ENCODE measurements around the gene PRKACB.
A peak's percentile ranks its signal among the peaks of the same experiment; 100 is the strongest.

PRKACB gene

GRCh38 chr1:84166797-84167196 is 22.7 kb downstream of the PRKACB start:
- peak overlapping the region; percentile 27 for H3K4me3 Mint-ChIP-seq
- H3K36me3 Mint-ChIP-seq (ENCODE audit: low read depth) = peaks cover 10% of the 10 kb centered on the region
- H3K27ac Mint-ChIP-seq = no peak overlapping the region
- no peaks in the 10 kb centered on the region for H3K9me3 Mint-ChIP-seq
- peaks cover 45% of the 10 kb centered on the region for H3K4me1 Mint-ChIP-seq (ENCODE audit: low read depth)
- no peaks in the 10 kb centered on the region for H3K27me3 Mint-ChIP-seq (ENCODE audit: low read depth)

DNA sequence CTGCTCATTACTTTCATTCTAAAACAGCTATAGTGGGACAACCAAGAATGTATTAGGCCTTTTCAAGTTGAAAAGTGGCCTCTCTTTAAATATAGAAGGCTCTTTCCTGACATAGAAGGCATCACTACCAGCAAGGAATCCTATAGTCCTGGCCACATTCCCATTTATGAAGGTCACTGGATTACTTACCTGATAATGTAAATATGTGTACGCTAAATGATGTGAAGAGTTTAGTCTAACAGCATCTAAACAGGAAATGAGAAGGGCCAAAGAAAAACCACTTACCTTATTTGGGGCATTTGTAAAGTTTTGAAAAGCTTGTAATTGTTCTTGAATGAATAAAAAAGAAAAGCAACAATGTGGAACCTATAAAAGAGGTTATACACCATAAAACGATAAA is 24.7 kb downstream of the PRKACB start:
- Mint-ChIP-seq H3K27ac (no peak overlapping the region), H3K4me1 (ENCODE audit: low read depth) (peaks cover 31% of the 10 kb centered on the region)

GRCh38 chr1:84170171-84170570 is 26.1 kb downstream of the PRKACB start:
- Mint-ChIP-seq H3K27me3 (ENCODE audit: low read depth) (no peaks in the 10 kb centered on the region), H3K4me3 (no peak overlapping the region), H3K27ac (no peak overlapping the region), H3K36me3 (ENCODE audit: low read depth) (peaks cover 8% of the 10 kb centered on the region), H3K4me1 (ENCODE audit: low read depth) (peaks cover 29% of the 10 kb centered on the region), H3K9me3 (no peaks in the 10 kb centered on the region)

More for the DNA sequence above, 24.7 kb downstream of the PRKACB start:
- Mint-ChIP-seq H3K27me3 (ENCODE audit: low read depth) (no peaks in the 10 kb centered on the region), H3K9me3 (no peaks in the 10 kb centered on the region), H3K4me3 (no peak overlapping the region), H3K36me3 (ENCODE audit: low read depth) (peaks cover 7% of the 10 kb centered on the region)

GRCh38 chr1:84171481-84171880 is 27.4 kb downstream of the PRKACB start:
- H3K4me3 Mint-ChIP-seq = no peak overlapping the region
- peaks cover 27% of the 10 kb centered on the region for H3K4me1 Mint-ChIP-seq (ENCODE audit: low read depth)
- H3K27ac Mint-ChIP-seq = no peak overlapping the region
- no peaks in the 10 kb centered on the region for H3K9me3 Mint-ChIP-seq
- H3K27me3 Mint-ChIP-seq (ENCODE audit: low read depth) = no peaks in the 10 kb centered on the region
- peaks cover 7% of the 10 kb centered on the region for H3K36me3 Mint-ChIP-seq (ENCODE audit: low read depth)

DNA sequence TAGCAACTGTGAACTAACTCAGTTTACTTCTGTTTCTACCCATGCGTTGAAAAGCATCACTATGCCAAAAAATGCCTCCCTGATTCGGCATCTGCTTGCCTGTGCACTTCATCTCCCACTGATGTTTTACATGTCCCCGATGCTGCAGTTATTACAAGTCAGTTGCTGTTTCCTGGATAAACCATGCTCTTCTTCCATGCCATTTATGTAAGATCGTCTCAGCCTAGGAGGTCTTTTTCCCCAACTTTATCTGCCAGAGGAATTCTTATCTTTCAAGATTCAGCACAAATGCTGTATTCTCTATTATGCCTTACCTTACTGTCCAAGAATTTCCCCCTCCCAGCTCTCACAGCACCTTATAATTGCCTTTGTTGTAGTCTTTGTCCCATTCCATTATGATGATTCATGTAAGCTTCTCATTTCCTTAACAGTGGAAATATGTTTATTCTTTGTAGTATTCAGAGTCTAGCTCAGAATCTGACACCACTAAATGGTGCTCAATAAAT is 30.0 kb downstream of the PRKACB start:
- H3K27me3 Mint-ChIP-seq (ENCODE audit: low read depth) = no peaks in the 10 kb centered on the region
- no peaks in the 10 kb centered on the region for H3K9me3 Mint-ChIP-seq
- peaks cover 7% of the 10 kb centered on the region for H3K4me1 Mint-ChIP-seq (ENCODE audit: low read depth)
- no peak overlapping the region for H3K27ac Mint-ChIP-seq
- peaks cover 3% of the 10 kb centered on the region for H3K36me3 Mint-ChIP-seq (ENCODE audit: low read depth)
- H3K4me3 Mint-ChIP-seq = no peak overlapping the region

- Mint-ChIP-seq H3K27me3 (ENCODE audit: low read depth) (no peaks in the 10 kb centered on the region), H3K4me1 (ENCODE audit: low read depth) (no peaks in the 10 kb centered on the region), H3K27ac (no peak overlapping the region), H3K36me3 (ENCODE audit: low read depth) (peaks cover 17% of the 10 kb centered on the region), H3K4me3 (no peak overlapping the region), H3K9me3 (no peaks in the 10 kb centered on the region)
These were observed 37.4 kb downstream of the PRKACB start for GRCh38 chr1:84181350-84182005.

DNA sequence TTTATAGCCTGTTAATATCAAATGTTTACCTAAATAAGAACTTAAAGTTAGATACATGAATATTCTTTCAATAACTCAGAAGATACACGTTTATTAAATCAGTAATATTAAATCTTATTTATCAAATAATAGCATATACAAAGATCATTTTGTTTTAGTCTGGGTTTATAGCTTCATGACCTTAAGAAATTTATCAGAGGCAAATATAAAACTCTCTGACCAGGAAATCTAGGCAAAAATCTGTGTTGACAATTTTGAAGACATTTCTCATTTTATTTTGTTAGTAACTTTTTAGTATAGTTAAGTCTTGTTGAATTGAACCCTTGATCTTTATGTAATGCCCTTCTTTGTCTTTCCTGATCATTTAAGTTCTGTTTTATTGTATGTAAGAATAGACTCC is 46.4 kb downstream of the PRKACB start:
- H3K4me3 Mint-ChIP-seq = no peak overlapping the region
- H3K27me3 Mint-ChIP-seq (ENCODE audit: low read depth) = no peaks in the 10 kb centered on the region
- peaks cover 43% of the 10 kb centered on the region for H3K9me3 Mint-ChIP-seq
- H3K27ac Mint-ChIP-seq = no peak overlapping the region
- H3K4me1 Mint-ChIP-seq (ENCODE audit: low read depth) = no peaks in the 10 kb centered on the region
- peaks cover 55% of the 10 kb centered on the region for H3K36me3 Mint-ChIP-seq (ENCODE audit: low read depth)

DNA sequence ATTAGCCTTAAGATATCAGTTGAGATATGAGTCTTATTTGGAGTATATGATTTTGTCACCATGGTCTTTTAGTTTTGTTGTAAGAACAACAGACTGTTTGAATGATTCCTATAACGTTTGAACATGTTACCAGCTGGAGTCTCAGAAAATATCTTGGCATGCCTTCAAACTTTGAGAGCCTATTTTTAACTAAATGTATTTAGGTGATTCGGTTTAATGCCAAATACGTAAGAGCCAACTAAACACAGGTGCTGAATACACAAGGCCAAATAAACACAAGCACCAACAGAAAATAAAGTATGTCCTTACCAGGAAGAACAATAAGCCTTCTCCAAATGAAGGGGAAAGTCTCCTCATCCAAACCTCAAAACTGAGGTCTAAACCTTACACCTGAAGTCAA is 48.6 kb downstream of the PRKACB start:
- Mint-ChIP-seq H3K27ac (no peak overlapping the region), H3K4me3 (no peak overlapping the region), H3K9me3 (peaks cover 43% of the 10 kb centered on the region), H3K36me3 (ENCODE audit: low read depth) (peaks cover 56% of the 10 kb centered on the region), H3K4me1 (ENCODE audit: low read depth) (no peaks in the 10 kb centered on the region), H3K27me3 (ENCODE audit: low read depth) (no peaks in the 10 kb centered on the region)

- Mint-ChIP-seq H3K4me3 (no peak overlapping the region), H3K4me1 (ENCODE audit: low read depth) (no peaks in the 10 kb centered on the region), H3K36me3 (ENCODE audit: low read depth) (peaks cover 44% of the 10 kb centered on the region), H3K9me3 (peaks cover 12% of the 10 kb centered on the region), H3K27ac (no peak overlapping the region), H3K27me3 (ENCODE audit: low read depth) (no peaks in the 10 kb centered on the region)
These were observed 54.8 kb downstream of the PRKACB start for GRCh38 chr1:84198832-84199231.

DNA sequence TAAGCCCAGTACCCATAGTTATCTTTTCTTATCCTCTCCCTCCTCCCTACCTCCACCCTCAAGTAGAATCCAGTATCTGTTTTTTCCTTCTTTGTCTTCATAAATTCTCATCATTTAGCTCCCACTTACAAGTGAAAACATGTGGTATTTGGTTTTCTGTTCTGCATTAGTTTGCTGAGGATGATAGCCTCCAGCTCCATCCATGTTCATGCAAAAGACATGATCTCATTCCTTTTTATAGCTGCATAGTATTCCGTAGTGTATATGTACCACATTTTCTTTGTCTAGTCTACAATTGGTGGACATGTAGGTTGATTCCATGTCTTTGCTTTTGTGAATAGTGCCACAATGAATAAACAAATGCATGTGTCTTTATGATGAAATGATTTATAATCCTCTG is 55.2 kb downstream of the PRKACB start:
- Mint-ChIP-seq H3K27me3 (ENCODE audit: low read depth) (no peaks in the 10 kb centered on the region), H3K4me3 (no peak overlapping the region), H3K9me3 (peaks cover 9% of the 10 kb centered on the region), H3K36me3 (ENCODE audit: low read depth) (peaks cover 41% of the 10 kb centered on the region), H3K27ac (no peak overlapping the region), H3K4me1 (ENCODE audit: low read depth) (no peaks in the 10 kb centered on the region)

- Mint-ChIP-seq H3K36me3 (ENCODE audit: low read depth) (peaks cover 43% of the 10 kb centered on the region), H3K27ac (no peak overlapping the region), H3K4me3 (no peak overlapping the region), H3K9me3 (peaks cover 9% of the 10 kb centered on the region), H3K4me1 (ENCODE audit: low read depth) (no peaks in the 10 kb centered on the region), H3K27me3 (ENCODE audit: low read depth) (no peaks in the 10 kb centered on the region)
These were observed 58.1 kb downstream of the PRKACB start for GRCh38 chr1:84202126-84202525.

DNA sequence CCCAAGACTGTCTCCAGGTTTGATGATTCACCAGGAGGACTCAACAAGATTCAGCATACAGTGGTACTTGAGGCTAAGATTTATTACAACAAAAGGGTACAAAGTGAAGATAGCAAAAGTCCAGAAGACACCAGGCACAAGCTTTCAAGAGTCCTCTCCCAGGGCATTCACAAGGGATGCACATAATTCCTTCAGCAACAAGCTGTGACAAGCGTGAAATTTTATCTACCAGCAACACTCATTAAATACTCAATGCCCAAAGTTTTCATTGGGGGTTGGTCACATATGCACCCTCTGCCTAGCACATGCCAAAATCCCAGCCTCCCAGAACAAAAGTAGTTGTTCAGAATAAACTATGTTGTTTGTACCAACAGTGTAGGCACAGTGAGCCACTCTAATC is 62.3 kb downstream of the PRKACB start:
- Mint-ChIP-seq H3K36me3 (ENCODE audit: low read depth) (peaks cover 30% of the 10 kb centered on the region), H3K9me3 (no peaks in the 10 kb centered on the region), H3K27ac (no peak overlapping the region), H3K27me3 (ENCODE audit: low read depth) (no peaks in the 10 kb centered on the region), H3K4me3 (no peak overlapping the region), H3K4me1 (ENCODE audit: low read depth) (no peaks in the 10 kb centered on the region)

GRCh38 chr1:84208935-84209334 is 64.9 kb downstream of the PRKACB start:
- Mint-ChIP-seq H3K9me3 (no peaks in the 10 kb centered on the region), H3K27ac (no peak overlapping the region), H3K27me3 (ENCODE audit: low read depth) (no peaks in the 10 kb centered on the region), H3K4me3 (no peak overlapping the region), H3K4me1 (ENCODE audit: low read depth) (no peaks in the 10 kb centered on the region), H3K36me3 (ENCODE audit: low read depth) (peaks cover 25% of the 10 kb centered on the region)

DNA sequence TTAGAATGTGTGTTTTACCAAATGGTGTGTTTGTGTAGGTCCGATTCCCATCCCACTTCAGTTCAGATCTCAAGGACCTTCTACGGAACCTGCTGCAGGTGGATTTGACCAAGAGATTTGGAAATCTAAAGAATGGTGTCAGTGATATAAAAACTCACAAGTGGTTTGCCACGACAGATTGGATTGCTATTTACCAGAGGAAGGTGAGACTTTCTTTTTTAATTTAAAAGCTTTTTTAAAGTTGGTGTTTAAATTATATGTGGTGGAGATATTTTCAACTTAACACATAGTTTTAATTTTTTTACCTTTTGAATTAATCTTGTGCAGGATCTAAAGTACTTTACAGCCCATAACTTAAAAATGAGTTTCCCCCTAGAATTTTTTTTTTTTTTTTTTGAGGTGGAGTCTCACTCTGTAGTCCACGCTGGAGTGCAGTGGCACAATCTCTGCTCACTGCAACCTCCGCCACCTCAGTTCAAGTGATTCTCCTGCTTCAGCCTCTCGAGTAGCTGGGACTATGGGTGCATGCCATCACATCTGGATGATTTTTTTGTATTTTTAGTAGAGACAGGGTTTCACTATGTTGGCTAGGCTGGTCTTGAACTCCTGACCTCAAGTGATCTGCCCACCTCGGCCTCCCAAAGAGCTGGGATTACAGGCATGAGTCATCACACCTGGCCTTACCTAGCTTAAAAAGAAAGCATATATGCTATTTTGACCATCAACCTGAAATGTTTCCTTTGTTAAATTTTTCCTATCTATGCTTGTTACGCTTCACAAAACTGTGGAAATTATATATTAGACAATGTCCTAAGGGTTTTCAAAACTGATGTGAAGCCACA is 70.3 kb downstream of the PRKACB start:
- Mint-ChIP-seq H3K4me1 (ENCODE audit: low read depth) (no peaks in the 10 kb centered on the region), H3K4me3 (no peak overlapping the region), H3K27me3 (ENCODE audit: low read depth) (no peaks in the 10 kb centered on the region), H3K36me3 (ENCODE audit: low read depth) (peaks cover 24% of the 10 kb centered on the region), H3K27ac (no peak overlapping the region), H3K9me3 (no peaks in the 10 kb centered on the region)

- H3K27ac Mint-ChIP-seq = no peak overlapping the region
- peaks cover 38% of the 10 kb centered on the region for H3K36me3 Mint-ChIP-seq (ENCODE audit: low read depth)
- peaks cover 16% of the 10 kb centered on the region for H3K9me3 Mint-ChIP-seq
- H3K4me1 Mint-ChIP-seq (ENCODE audit: low read depth) = no peaks in the 10 kb centered on the region
- H3K4me3 Mint-ChIP-seq = no peak overlapping the region
- no peaks in the 10 kb centered on the region for H3K27me3 Mint-ChIP-seq (ENCODE audit: low read depth)
These were observed 73.2 kb downstream of the PRKACB start for GRCh38 chr1:84217239-84217638.

Measured in T-helper 1 cell treated with Interleukin-12 subunit alpha and Interleukin-12 subunit beta and Interleukin-4 antibody, amounts not matched to agents 30 μg/mL and 1 μg/mL, for 36 hours (primary cell).